HEK293 (cell line): ENCODE data around the gene RNF121.
A peak's percentile ranks its signal among the peaks of the same experiment; 100 is the strongest.

ENCODE experiments used
- ELK4 ChIP-seq: IDR thresholded peaks from 2 replicates; pipeline ENCODE4 v1.6.1; 2011; ENCODE audit warnings: mild to moderate bottlenecking, low read depth, low read length, borderline replicate concordance
- MZF1 ChIP-seq: fragments of 450-650 bp; formaldehyde crosslinking; IDR thresholded peaks from 2 replicates; pipeline ENCODE4 v1.5.1; 2017; ENCODE audit warnings: missing biosample characterization, missing genetic modification characterization, borderline replicate concordance
- WT1 ChIP-seq: fragments of 450-650 bp; formaldehyde crosslinking; IDR thresholded peaks from 2 replicates; pipeline ENCODE4 v1.5.1; 2016; ENCODE audit warnings: missing biosample characterization, missing genetic modification characterization
- YY2 ChIP-seq: fragments of 450-650 bp; formaldehyde crosslinking; IDR thresholded peaks from 2 replicates; pipeline ENCODE4 v1.5.1; 2016; ENCODE audit warnings: missing biosample characterization, missing genetic modification characterization
- ZBTB20 ChIP-seq: fragments of 450-650 bp; formaldehyde crosslinking; IDR thresholded peaks from 2 replicates; pipeline ENCODE4 v1.5.1; 2016; ENCODE audit warnings: missing biosample characterization, missing genetic modification characterization
- ZFP3 ChIP-seq: fragments of 450-650 bp; formaldehyde crosslinking; IDR thresholded peaks from 2 replicates; pipeline ENCODE4 v1.5.1; 2016; ENCODE audit warnings: low read depth, missing biosample characterization, missing genetic modification characterization
- ZIC2 ChIP-seq: fragments of 450-650 bp; formaldehyde crosslinking; IDR thresholded peaks from 2 replicates; pipeline ENCODE4 v1.5.1; 2016; ENCODE audit warnings: missing biosample characterization, missing genetic modification characterization
- ZNF112 ChIP-seq: fragments of 450-650 bp; formaldehyde crosslinking; IDR thresholded peaks from 2 replicates; pipeline ENCODE4 v1.5.0; 2017; ENCODE audit warnings: missing biosample characterization, missing genetic modification characterization
- ZNF114 ChIP-seq: fragments of 450-650 bp; formaldehyde crosslinking; IDR thresholded peaks from 2 replicates; pipeline ENCODE4 v1.5.0; 2017; ENCODE audit warnings: missing biosample characterization, missing genetic modification characterization
- ZNF140 ChIP-seq: fragments of 450-650 bp; formaldehyde crosslinking; IDR thresholded peaks from 2 replicates; pipeline ENCODE4 v1.5.1; 2016; ENCODE audit warnings: missing biosample characterization, missing genetic modification characterization
- ZNF157 ChIP-seq: fragments of 450-650 bp; formaldehyde crosslinking; IDR thresholded peaks from 2 replicates; pipeline ENCODE4 v1.5.1; 2016; ENCODE audit warnings: missing biosample characterization, missing genetic modification characterization
- ZNF221 ChIP-seq: fragments of 450-650 bp; formaldehyde crosslinking; IDR thresholded peaks from 2 replicates; pipeline ENCODE4 v1.5.1; 2017; ENCODE audit warnings: missing biosample characterization, missing genetic modification characterization, borderline replicate concordance
- ZNF394 ChIP-seq: fragments of 450-650 bp; formaldehyde crosslinking; IDR thresholded peaks from 2 replicates; pipeline ENCODE4 v1.5.1; 2016; ENCODE audit warnings: missing biosample characterization, missing genetic modification characterization, mild to moderate bottlenecking, moderate library complexity, borderline replicate concordance
- ZNF426 ChIP-seq: fragments of 450-650 bp; formaldehyde crosslinking; IDR thresholded peaks from 2 replicates; pipeline ENCODE4 v1.5.1; 2017; ENCODE audit warnings: missing biosample characterization, missing genetic modification characterization, mild to moderate bottlenecking, inconsistent platforms, moderate library complexity
- ZNF521 ChIP-seq: fragments of 450-650 bp; formaldehyde crosslinking; IDR thresholded peaks from 2 replicates; pipeline ENCODE4 v1.5.1; 2017; ENCODE audit warnings: missing biosample characterization, mild to moderate bottlenecking, missing genetic modification characterization
- ZNF530 ChIP-seq: fragments of 450-650 bp; formaldehyde crosslinking; IDR thresholded peaks from 2 replicates; pipeline ENCODE4 v1.5.1; 2016; ENCODE audit warnings: low read depth, missing biosample characterization, missing genetic modification characterization
- ZNF561 ChIP-seq: fragments of 450-650 bp; IDR thresholded peaks from 2 replicates; pipeline ENCODE4 v1.5.1; 2018; ENCODE audit warnings: missing biosample characterization, missing genetic modification characterization, borderline replicate concordance
- ZNF621 ChIP-seq: fragments of 450-650 bp; formaldehyde crosslinking; IDR thresholded peaks from 2 replicates; pipeline ENCODE4 v1.5.1; 2017; ENCODE audit warnings: missing biosample characterization, missing genetic modification characterization
- ZNF76 ChIP-seq: fragments of 450-650 bp; formaldehyde crosslinking; IDR thresholded peaks from 2 replicates; pipeline ENCODE4; 2016; ENCODE audit warnings: low read depth, missing biosample characterization, missing genetic modification characterization, borderline replicate concordance
- ZNF768 ChIP-seq: fragments of 450-650 bp; formaldehyde crosslinking; IDR thresholded peaks from 2 replicates; pipeline ENCODE4 v1.5.1; 2018; ENCODE audit warnings: missing biosample characterization, mild to moderate bottlenecking, missing genetic modification characterization
- ZNF837 ChIP-seq: fragments of 450-650 bp; formaldehyde crosslinking; IDR thresholded peaks from 2 replicates; pipeline ENCODE4 v1.5.1; 2016; ENCODE audit warnings: missing biosample characterization, missing genetic modification characterization
- ZSCAN18 ChIP-seq: fragments of 450-650 bp; formaldehyde crosslinking; IDR thresholded peaks from 2 replicates; pipeline ENCODE4 v1.5.1; 2016; ENCODE audit warnings: missing biosample characterization, missing genetic modification characterization
- ZSCAN30 ChIP-seq: fragments of 450-650 bp; IDR thresholded peaks from 2 replicates; pipeline ENCODE4 v1.5.1; 2018; ENCODE audit warnings: missing biosample characterization, mild to moderate bottlenecking, missing genetic modification characterization, moderate library complexity
- ZSCAN5A ChIP-seq: fragments of 450-650 bp; formaldehyde crosslinking; IDR thresholded peaks from 2 replicates; pipeline ENCODE4 v1.5.1; 2016; ENCODE audit warnings: missing biosample characterization, missing genetic modification characterization
- TF ChIP-seq, protein P1 (sequence below): fragments of 450-650 bp; formaldehyde crosslinking; IDR thresholded peaks from 2 replicates; pipeline ENCODE4 v1.5.1; 2016; ENCODE audit warnings: missing biosample characterization, missing genetic modification characterization
- TF ChIP-seq, protein P2 (sequence below): fragments of 450-650 bp; formaldehyde crosslinking; IDR thresholded peaks from 2 replicates; pipeline ENCODE4 v1.5.1; 2016; ENCODE audit warnings: missing biosample characterization, missing genetic modification characterization, borderline replicate concordance
- TF ChIP-seq, protein P3 (sequence below): fragments of 450-650 bp; formaldehyde crosslinking; IDR thresholded peaks from 2 replicates; pipeline ENCODE4 v1.5.1; 2016; ENCODE audit warnings: missing biosample characterization, missing genetic modification characterization

Gene RNF121

DNA sequence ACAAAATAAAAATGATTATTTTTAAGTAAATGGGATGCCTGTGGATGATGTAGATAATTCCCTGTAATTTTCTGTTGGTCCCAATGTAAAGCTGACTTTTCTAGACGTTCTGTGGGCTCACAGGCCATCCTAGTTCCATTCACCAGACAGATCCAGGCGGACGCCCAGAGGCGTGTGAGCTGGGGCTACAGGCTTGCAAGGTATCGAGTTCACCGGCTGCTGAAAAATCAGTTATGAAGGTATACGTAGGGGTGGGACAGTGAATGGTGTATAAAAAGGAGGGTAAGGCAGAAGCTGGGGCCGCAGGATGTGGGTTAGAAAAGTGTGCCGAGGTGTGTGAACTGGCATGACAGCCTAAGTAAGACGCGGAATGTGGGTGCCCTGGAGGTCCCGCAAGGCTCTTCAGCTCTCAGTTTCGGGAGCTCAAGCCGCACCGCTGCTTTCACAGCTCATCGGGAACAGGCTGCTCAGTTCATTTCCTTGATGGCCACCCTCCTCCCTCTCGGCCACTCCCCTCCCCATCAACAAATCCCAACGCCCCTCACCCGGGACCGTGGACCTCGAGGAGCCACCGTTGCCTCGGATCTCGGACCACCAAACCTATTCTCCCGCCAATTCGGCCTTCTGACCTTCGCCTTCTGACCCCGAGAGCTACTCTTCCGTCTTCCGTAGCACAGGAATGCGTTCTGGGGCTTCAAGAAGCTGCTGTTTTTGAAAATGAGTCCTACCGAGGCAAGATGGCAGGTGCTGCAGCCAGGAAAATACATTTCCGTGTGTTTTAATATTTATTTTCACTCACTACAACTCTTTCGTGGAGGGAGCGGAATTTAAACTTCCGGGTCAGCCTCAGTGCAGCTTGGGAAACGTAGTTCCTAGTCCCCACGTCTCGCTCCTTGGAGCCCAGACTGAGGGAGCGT, 768 bp upstream of the RNF121 start, which contains the start of gene XNDC1N (continued):
- TF ChIP-seq, protein P1, sequence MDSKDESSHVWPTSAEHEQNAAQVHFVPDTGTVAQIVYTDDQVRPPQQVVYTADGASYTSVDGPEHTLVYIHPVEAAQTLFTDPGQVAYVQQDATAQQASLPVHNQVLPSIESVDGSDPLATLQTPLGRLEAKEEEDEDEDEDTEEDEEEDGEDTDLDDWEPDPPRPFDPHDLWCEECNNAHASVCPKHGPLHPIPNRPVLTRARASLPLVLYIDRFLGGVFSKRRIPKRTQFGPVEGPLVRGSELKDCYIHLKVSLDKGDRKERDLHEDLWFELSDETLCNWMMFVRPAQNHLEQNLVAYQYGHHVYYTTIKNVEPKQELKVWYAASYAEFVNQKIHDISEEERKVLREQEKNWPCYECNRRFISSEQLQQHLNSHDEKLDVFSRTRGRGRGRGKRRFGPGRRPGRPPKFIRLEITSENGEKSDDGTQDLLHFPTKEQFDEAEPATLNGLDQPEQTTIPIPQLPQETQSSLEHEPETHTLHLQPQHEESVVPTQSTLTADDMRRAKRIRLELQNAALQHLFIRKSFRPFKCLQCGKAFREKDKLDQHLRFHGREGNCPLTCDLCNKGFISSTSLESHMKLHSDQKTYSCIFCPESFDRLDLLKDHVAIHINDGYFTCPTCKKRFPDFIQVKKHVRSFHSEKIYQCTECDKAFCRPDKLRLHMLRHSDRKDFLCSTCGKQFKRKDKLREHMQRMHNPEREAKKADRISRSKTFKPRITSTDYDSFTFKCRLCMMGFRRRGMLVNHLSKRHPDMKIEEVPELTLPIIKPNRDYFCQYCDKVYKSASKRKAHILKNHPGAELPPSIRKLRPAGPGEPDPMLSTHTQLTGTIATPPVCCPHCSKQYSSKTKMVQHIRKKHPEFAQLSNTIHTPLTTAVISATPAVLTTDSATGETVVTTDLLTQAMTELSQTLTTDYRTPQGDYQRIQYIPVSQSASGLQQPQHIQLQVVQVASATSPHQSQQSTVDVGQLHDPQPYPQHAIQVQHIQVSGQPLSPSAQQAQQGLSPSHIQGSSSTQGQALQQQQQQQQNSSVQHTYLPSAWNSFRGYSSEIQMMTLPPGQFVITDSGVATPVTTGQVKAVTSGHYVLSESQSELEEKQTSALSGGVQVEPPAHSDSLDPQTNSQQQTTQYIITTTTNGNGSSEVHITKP, result peak; percentile 66
- TF ChIP-seq ZNF426 (tag by site-specific recombination) (no peak), MZF1 (tag by site-specific recombination) (no peak), ZNF76 (peak; percentile 94), WT1 (no peak), ZNF112 (tag by site-specific recombination) (no peak), ZSCAN18 (tag by site-specific recombination) (no peak), ZBTB20 (tag by site-specific recombination) (peak; percentile 63), ZNF394 (tag by site-specific recombination) (peak; percentile 92), ZSCAN30 (tag by site-specific recombination) (no peak), ZSCAN5A (tag by site-specific recombination) (no peak), ZNF530 (no peak), ZNF521 (tag by site-specific recombination) (no peak), ZNF221 (tag by site-specific recombination) (no peak), ZNF561 (tag by site-specific recombination) (no peak), ZNF114 (tag by site-specific recombination) (no peak), ELK4 (no peak), ZFP3 (tag by site-specific recombination) (no peak), ZNF837 (tag by site-specific recombination) (no peak), ZNF157 (tag by site-specific recombination) (no peak), ZNF140 (tag by site-specific recombination) (peak; percentile 88), ZNF621 (tag by site-specific recombination) (no peak), ZIC2 (tag by site-specific recombination) (no peak), YY2 (0 out of 2 replicates have a peak, but pooled peaks have one; percentile 32), ZNF768 (tag by site-specific recombination) (no peak)
- TF ChIP-seq, protein P2, sequence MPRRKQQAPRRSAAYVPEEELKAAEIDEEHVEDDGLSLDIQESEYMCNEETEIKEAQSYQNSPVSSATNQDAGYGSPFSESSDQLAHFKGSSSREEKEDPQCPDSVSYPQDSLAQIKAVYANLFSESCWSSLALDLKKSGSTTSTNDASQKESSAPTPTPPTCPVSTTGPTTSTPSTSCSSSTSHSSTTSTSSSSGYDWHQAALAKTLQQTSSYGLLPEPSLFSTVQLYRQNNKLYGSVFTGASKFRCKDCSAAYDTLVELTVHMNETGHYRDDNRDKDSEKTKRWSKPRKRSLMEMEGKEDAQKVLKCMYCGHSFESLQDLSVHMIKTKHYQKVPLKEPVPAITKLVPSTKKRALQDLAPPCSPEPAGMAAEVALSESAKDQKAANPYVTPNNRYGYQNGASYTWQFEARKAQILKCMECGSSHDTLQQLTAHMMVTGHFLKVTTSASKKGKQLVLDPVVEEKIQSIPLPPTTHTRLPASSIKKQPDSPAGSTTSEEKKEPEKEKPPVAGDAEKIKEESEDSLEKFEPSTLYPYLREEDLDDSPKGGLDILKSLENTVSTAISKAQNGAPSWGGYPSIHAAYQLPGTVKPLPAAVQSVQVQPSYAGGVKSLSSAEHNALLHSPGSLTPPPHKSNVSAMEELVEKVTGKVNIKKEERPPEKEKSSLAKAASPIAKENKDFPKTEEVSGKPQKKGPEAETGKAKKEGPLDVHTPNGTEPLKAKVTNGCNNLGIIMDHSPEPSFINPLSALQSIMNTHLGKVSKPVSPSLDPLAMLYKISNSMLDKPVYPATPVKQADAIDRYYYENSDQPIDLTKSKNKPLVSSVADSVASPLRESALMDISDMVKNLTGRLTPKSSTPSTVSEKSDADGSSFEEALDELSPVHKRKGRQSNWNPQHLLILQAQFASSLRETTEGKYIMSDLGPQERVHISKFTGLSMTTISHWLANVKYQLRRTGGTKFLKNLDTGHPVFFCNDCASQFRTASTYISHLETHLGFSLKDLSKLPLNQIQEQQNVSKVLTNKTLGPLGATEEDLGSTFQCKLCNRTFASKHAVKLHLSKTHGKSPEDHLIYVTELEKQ, result no peak
- TF ChIP-seq, protein P3, sequence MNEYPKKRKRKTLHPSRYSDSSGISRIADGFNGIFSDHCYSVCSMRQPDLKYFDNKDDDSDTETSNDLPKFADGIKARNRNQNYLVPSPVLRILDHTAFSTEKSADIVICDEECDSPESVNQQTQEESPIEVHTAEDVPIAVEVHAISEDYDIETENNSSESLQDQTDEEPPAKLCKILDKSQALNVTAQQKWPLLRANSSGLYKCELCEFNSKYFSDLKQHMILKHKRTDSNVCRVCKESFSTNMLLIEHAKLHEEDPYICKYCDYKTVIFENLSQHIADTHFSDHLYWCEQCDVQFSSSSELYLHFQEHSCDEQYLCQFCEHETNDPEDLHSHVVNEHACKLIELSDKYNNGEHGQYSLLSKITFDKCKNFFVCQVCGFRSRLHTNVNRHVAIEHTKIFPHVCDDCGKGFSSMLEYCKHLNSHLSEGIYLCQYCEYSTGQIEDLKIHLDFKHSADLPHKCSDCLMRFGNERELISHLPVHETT, result no peak
